HPDE6-E6E7 (cell line): ENCODE results near the gene MKRN1.
"Not testable (repeated sequence)": the region's sequence is repeated elsewhere in the genome, so short reads cannot be mapped to it uniquely, and the experiment has no call there.

Experiments used
- DNase-seq: peaks from one replicate; pipeline ENCODE4 v3.0.0; 2011; ENCODE audit warnings: missing footprints; ENCODE audit errors: extremely low spot score

The MKRN1 gene

GRCh38 chr7:140439359-140439758 lies 39.9 kb downstream of the MKRN1 start:
- no peak for DNase-seq

GRCh38 chr7:140435252-140435895 lies 43.9 kb downstream of the MKRN1 start:
- no peak for DNase-seq

DNA sequence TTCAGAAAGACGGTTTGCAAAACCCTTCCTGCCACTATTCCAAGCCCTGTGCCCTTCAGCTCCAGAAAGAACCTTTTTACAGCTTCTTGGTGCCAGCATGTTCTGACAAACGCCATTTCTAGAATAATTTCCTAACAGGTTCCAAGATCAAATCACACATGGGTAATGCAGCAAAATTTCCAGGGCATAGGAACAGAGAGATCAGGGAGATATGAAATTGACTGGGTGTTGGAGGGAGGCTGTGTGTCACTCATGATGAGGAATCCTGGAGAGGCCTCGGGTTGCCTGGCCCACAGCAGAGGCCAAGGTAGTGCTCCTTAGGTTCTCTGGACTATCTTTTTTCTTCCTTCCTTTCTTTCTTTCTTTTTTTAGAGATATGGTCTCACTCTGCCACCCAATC lies 45.9 kb downstream of the MKRN1 start:
- no peak for DNase-seq

DNA sequence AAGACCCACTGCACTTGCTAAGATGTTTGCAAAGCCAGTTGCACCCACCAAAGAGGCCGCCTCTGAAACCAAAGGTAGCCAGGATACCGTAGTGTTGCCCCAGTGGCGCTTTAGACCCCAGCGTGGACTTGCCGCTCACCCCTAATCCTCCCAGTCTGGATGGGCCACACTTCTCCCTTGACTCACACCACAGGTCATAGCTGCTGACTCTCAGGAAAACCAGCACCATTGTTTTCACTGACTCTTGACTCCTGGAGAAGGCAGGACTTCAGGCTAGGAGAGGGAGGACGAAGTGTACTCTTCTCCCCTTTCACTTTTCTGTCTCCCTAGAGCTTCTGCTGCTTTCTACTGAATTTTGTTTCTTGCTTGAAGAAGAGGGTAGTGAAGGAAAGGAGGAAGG lies 53.2 kb downstream of the MKRN1 start:
- no peak for DNase-seq

GRCh38 chr7:140425718-140426117 lies 53.6 kb downstream of the MKRN1 start:
- DNase-seq, result no peak

- DNase-seq, result no peak
Observed at GRCh38 chr7:140423501-140423900, 55.8 kb downstream of the MKRN1 start.

DNA sequence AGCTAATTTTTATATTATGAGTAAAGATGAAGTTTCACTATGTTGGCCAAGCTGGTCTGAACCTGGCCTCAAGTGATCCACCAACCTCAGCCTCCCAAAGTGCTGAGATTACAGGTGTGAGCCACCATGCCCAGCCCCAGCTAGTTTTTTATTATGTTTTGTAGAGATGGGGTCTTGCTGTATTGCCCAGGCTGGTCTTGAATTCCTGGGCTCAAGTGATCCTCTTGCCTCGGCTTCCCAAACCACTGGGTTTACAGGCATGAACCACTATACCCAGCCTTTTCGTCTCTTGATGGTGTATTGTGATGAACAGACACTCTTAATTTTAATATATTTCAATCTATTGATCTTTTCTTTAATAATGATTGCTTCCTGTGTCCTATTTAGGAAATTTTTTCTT lies 57.8 kb downstream of the MKRN1 start:
- no peak for DNase-seq

GRCh38 chr7:140418653-140419052 lies 60.7 kb downstream of the MKRN1 start:
- no peak for DNase-seq

- DNase-seq, result not testable (repeated sequence)
Observed at GRCh38 chr7:140418156-140418472, 61.2 kb downstream of the MKRN1 start.

DNA sequence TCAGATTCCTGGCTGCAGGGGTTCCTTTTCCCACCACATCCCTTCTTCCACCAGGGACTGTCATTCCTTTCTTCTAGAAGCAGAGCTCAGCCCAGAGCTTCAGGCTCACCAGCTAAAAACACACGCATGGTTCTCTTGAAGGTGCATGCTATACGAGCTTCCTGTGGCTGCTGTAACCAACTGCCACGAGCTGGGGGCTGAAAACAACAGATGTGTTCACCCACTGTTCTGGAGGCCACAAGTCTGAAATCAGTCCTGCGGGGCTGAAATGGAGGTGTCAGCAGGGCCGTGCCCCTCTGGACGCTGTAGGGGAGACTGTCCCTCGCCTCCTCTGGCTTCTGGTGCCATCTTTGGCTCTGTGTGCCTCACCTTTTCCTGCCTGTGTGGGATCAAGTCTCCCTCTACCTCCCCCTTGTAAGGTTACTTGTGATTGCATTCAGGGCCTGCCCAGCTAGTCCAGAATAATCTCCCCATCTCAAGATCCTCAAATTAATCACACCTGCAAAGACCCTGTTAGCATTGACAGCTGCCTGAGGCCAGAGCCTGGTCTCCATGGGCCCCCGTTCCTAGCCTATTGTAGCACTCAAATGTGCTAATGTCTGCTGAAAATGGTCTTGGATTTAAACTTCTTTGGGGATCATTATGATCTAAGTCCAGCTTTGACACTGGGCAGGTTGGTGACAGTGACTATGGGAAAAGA lies 61.7 kb downstream of the MKRN1 start:
- DNase-seq, result no peak

DNA sequence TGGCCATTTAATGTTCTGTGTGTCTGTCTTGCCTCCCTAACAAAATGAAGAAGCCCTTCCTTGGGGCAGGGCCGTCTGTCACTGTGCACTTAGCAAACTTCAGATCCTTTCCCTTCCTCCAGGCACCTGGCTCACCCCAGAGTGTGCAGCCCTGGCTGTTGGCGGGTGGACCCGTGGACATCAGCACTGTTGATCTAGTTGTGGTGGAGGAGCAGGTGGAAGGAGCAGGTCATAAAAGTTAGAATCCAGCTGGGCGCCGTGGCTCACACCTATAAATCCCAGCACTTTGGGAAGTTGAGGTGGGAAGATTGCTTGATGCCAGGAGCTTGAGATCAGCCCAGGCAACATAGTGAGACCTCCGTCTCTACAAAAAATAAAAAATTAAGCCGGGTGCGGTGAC lies 62.7 kb downstream of the MKRN1 start:
- no peak for DNase-seq

DNA sequence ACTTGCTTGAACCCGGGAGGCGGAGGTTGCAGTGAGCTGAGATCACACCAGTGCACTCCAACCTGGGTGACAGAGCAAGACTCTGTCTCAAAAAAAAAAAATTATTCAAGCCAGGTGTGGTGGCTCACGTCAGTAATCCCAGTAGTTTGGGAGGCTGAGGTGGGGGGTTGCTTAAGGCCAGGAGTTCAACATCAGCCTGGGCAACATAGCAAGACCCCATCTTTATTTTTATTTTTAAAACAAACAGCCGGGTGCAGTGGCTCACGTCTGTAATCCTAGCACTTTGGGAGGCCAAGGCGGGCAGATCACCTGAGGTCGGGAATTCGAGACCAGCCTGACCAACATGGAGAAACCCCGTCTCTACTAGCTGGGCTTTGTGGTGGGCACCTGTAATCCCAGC lies 63.5 kb downstream of the MKRN1 start:
- DNase-seq, result not testable (repeated sequence)

GRCh38 chr7:140415361-140415760 lies 63.9 kb downstream of the MKRN1 start:
- DNase-seq, result no peak

DNA sequence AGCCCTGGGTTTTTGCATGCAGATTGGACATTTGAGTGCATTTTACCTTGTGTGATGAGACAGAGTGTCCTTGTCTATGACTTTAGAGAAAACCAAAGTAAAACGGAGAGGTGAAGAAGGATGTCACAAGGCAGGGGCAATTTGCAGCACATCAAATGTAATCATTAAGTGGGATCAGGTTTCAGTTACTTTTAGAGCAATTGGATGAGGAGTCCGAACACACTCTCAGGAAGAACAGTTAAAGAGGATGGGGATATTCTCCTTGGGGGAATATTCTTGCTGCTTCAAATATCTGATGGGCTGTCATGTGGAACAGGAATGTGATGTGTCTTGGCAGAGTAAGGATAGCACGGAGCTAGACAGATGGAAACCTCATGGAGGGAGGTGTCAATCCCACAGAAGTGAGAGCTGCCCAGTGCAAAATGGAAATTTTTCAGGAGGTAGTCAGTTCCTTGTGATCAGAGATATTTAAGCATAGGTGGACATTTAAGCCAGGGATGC lies 74.7 kb downstream of the MKRN1 start:
- no peak for DNase-seq

DNA sequence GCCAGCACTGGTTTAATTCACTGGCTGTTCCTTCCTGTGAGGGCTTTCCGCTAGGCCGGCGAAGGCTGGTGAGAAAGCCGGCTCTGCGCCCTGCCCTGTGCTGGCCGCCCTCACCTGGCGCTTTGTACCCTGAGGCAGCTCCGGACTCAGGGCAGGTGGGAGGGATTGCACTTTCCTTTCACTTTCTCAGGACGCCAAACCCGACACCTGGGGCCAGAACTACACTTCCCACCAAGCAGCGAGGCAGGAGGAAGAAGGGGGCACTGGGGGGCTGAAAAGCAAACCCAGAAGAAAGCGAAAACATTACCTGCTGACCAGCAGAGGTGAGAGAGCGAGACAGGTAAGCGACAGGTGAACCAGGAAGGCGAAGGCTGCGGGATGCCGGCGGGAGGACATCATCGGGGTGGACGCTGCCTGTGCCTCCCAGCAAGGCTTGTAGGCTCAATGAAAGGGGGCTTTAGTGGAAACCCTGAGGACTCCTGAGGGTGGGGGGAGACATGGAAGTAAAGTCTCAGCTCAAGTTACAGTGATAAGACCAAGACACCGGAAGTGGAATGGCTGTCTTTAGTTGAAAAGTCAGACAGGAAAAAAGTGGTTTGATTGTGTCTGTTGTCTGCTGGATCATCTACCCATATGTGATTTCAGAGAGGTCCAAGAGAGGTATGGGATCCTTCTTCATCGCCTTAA lies 75.3 kb downstream of the MKRN1 start, which contains the start of gene RAB19:
Gene RAB19, plus strand, starts transcription at position 181 of the 687 bp plus-strand sequence. CDS start 3,589 bp downstream, outside the sequence.
- DNase-seq, result peak; percentile 45
